HepG2 (cell line): ENCODE data around the gene GRK4. TPM values are rescaled to one million over a fixed set of nuclear protein-coding genes. Genes with fewer than 3 reads are reported as not detected.

Source experiments
- ATAC-seq: fragments of 200-7000 bp; cut with Tn5 transposase; 3 replicates; pipeline ENCODE4 v1.9.1; 2020; ENCODE audit warnings: mild to moderate bottlenecking, moderate library complexity
- BruUV-seq: library from RNA; stranded (reverse); fragments of 400-500 nt; replicated peaks from 2 replicates; lab custom pipeline; 2021; lab: Mats Ljungman, UMichigan
- CTCF ChIA-PET: fragments of 300-600 bp; formaldehyde crosslinking; extraction: SDS; loops from one replicate; lab custom pipeline; 2021; ENCODE audit warnings: low total read pairs, inconsistent platforms, low intra/inter-chr PET ratio; lab: Yijun Ruan, JAX
- POLR2A ChIA-PET: fragments of 350-600 bp; sonication (Branson Sonifier 250); formaldehyde crosslinking; loops from one replicate; lab custom pipeline; 2020; ENCODE audit warnings: antibody characterized with exemption, inconsistent platforms; lab: Yijun Ruan, JAX
- DNase-seq: peaks from one replicate; pipeline ENCODE4 v3.0.0-alpha.2; 2015; ENCODE audit warnings: low spot score
- FAIRE-seq: peaks from 3 replicates; lab custom pipeline; 2011; peaks lifted over from hg19 to GRCh38; lab: Jason Lieb, UNC
- H2AFZ ChIP-seq: one replicate; pipeline ENCODE4 v1.6.1; 2011; ENCODE audit warnings: low read length, inconsistent platforms
- H3K27ac ChIP-seq: fragments of 300-600 bp; 3 replicates; pipeline ENCODE4 v1.8.0; 2011; ENCODE audit warnings: mixed run types, mild to moderate bottlenecking, mixed read lengths, low read length, inconsistent platforms; ENCODE audit not compliant: insufficient read depth; ENCODE audit errors: extremely low read length
- H3K27me3 ChIP-seq, 2 experiments: fragments of 200-600 bp in 1 of 2; 2 replicates in 1 of 2; 3 replicates in 1 of 2; pipeline versions ENCODE4 v1.6.0 to v1.8.0; 2011; ENCODE audit warnings: low read length in 2 of 2, mild to moderate bottlenecking in 2 of 2, moderate library complexity in 2 of 2, inconsistent platforms in 1 of 2; ENCODE audit not compliant: insufficient read depth in 2 of 2, control insufficient read depth in 1 of 2
- H3K36me3 ChIP-seq, 2 experiments: fragments of 200-600 bp in 1 of 2; replicated peaks in 1 of 2; 2 replicates in 1 of 2; 3 replicates in 1 of 2; pipeline versions ENCODE4 v1.5.1 to v1.8.0; 2011; ENCODE audit warnings: low read length in 2 of 2, inconsistent platforms in 1 of 2; ENCODE audit not compliant: insufficient read depth in 2 of 2, control insufficient read depth in 1 of 2
- H3K4me1 ChIP-seq: 2 replicates; pipeline ENCODE4 v1.5.1; 2012; ENCODE audit warnings: low read length, inconsistent platforms; ENCODE audit not compliant: insufficient read depth
- H3K4me2 ChIP-seq: 2 replicates; pipeline ENCODE4 v1.6.0; 2011; ENCODE audit warnings: low read depth, low read length, inconsistent platforms
- H3K4me3 ChIP-seq, 3 experiments: fragments of 200-600 bp in 1 of 3; sonication (generic), shearing (Covaris generic) in 1 of 3; replicated peaks in 1 of 3; 2 replicates each; pipeline ENCODE4 v1.5.1; 2011 to 2016; ENCODE audit warnings: low read length in 3 of 3, inconsistent platforms in 2 of 3, low read depth in 2 of 3, mild to moderate bottlenecking in 2 of 3, control low read depth in 1 of 3, mixed read lengths in 1 of 3; ENCODE audit not compliant: insufficient read depth in 1 of 3
- H3K79me2 ChIP-seq: one replicate; pipeline ENCODE4 v1.6.1; 2011; ENCODE audit warnings: low read length, inconsistent platforms; ENCODE audit not compliant: insufficient read depth
- H3K9ac ChIP-seq: 2 replicates; pipeline ENCODE4 v1.6.0; 2011; ENCODE audit warnings: mild to moderate bottlenecking, low read depth, low read length, inconsistent platforms; ENCODE audit not compliant: insufficient read depth
- H3K9me3 ChIP-seq: 2 replicates; pipeline ENCODE4 v1.5.1; 2012; ENCODE audit warnings: mild to moderate bottlenecking, low read length
- H4K20me1 ChIP-seq: 2 replicates; pipeline ENCODE4 v1.6.0; 2011; ENCODE audit warnings: inconsistent platforms, mild to moderate bottlenecking, low read length, moderate library complexity; ENCODE audit not compliant: insufficient read depth
- AGO2 ChIP-seq: fragments of 200-400 bp; formaldehyde crosslinking; optimal IDR thresholded peaks from 2 replicates; pipeline ENCODE3; 2017; ENCODE audit warnings: mild to moderate bottlenecking, low read depth, low read length, moderate library complexity
- CREB1 ChIP-seq, 2 experiments: fragments of 450-650 bp in 1 of 2; IDR thresholded peaks; 2 replicates each; pipeline ENCODE4 v1.6.1; 2016 to 2017; ENCODE audit warnings: control low read depth in 1 of 2, mild to moderate bottlenecking in 1 of 2, missing compliant biosample characterization in 1 of 2, missing genetic modification characterization in 1 of 2
- HDAC2 ChIP-seq: sonication (generic); formaldehyde crosslinking; IDR thresholded peaks from 2 replicates; pipeline ENCODE4 v1.4.0; 2020; ENCODE audit warnings: missing genetic modification reagents
- HES4 ChIP-seq: sonication (generic); formaldehyde crosslinking; IDR thresholded peaks from 2 replicates; pipeline ENCODE4 v1.9.0; 2021; ENCODE audit warnings: mild to moderate bottlenecking, missing genetic modification reagents, borderline replicate concordance
- NR3C1 ChIP-seq: sonication (generic); formaldehyde crosslinking; IDR thresholded peaks from 2 replicates; pipeline ENCODE4 v1.4.0; 2020; ENCODE audit warnings: missing genetic modification reagents
- POLR2A ChIP-seq, 2 experiments: IDR thresholded peaks; 2 replicates each; pipeline ENCODE4 v1.6.1; 2011; ENCODE audit warnings: low read depth in 2 of 2, low read length in 2 of 2, mild to moderate bottlenecking in 1 of 2, moderate library complexity in 1 of 2; ENCODE audit not compliant: insufficient read depth in 1 of 2
- RAD21 ChIP-seq: fragments of 450-650 bp; formaldehyde crosslinking; IDR thresholded peaks from 2 replicates; pipeline ENCODE4 v1.5.0; 2020; ENCODE audit warnings: mild to moderate bottlenecking
- SMARCC2 ChIP-seq: fragments of 450-650 bp; IDR thresholded peaks from 2 replicates; pipeline ENCODE4 v1.6.1; 2017; ENCODE audit warnings: antibody characterized with exemption, mild to moderate bottlenecking
- SOX6 ChIP-seq, 2 experiments: fragments of 450-650 bp in 1 of 2; sonication (generic) in 1 of 2; formaldehyde crosslinking in 1 of 2; IDR thresholded peaks; 2 replicates each; pipeline versions ENCODE4 v1.4.0 to v1.6.1; 2017 to 2020; ENCODE audit warnings: antibody characterized with exemption in 1 of 2, mild to moderate bottlenecking in 1 of 2, missing genetic modification reagents in 1 of 2
- STAG1 ChIP-seq: sonication (generic); formaldehyde crosslinking; IDR thresholded peaks from 2 replicates; pipeline ENCODE4 v1.4.0; 2020; ENCODE audit warnings: missing genetic modification reagents
- ZBTB34 ChIP-seq: sonication (generic); formaldehyde crosslinking; IDR thresholded peaks from 2 replicates; pipeline ENCODE4 v1.8.0; 2022; ENCODE audit warnings: mild to moderate bottlenecking, missing genetic modification reagents
- ZFP90 ChIP-seq: sonication (generic); formaldehyde crosslinking; IDR thresholded peaks from 2 replicates; pipeline ENCODE4 v1.8.0; 2022; ENCODE audit warnings: missing genetic modification reagents, mild to moderate bottlenecking, inconsistent platforms, borderline replicate concordance
- ZNF234 ChIP-seq: sonication (generic); formaldehyde crosslinking; conservative IDR thresholded peaks from 2 replicates; pipeline ENCODE4 v1.5.1; 2020; ENCODE audit warnings: mild to moderate bottlenecking, missing genetic modification reagents
- ZNF292 ChIP-seq: sonication (generic); formaldehyde crosslinking; IDR thresholded peaks from 2 replicates; pipeline ENCODE4 v1.8.1; 2022; ENCODE audit warnings: mild to moderate bottlenecking, low read depth, missing genetic modification reagents, borderline replicate concordance
- ZNF362 ChIP-seq: sonication (generic); formaldehyde crosslinking; IDR thresholded peaks from 2 replicates; pipeline ENCODE4 v1.4.0; 2020; ENCODE audit warnings: missing genetic modification reagents, mild to moderate bottlenecking, borderline replicate concordance
- ZSCAN9 ChIP-seq: IDR thresholded peaks from 2 replicates; pipeline ENCODE4 v1.6.1; 2016; ENCODE audit warnings: borderline replicate concordance
- WGBS: methylation state at CpG from one replicate; pipeline ENCODE4 v1.1.6; 2017; ENCODE audit warnings: low lambda C conversion rate; 5-methylcytosine and 5-hydroxymethylcytosine counted together
- in situ Hi-C: cut with HindIII; loops from 2 replicates; pipeline ENCODE4 v1.10.0; 2017; ENCODE audit warnings: low pct_unique_long_range_greater_than_20kb; ENCODE audit not compliant: extremely low pct_ligation_motif_present
- intact Hi-C: fragments of 100-400 bp; cut with micrococcal nuclease; formaldehyde crosslinking; loops from one replicate; pipeline ENCODE4 v1.10.0; 2022; ENCODE audit not compliant: unreplicated experiment
- polyA plus RNA-seq, 8 experiments: library from polyadenylated mRNA; depleted of rRNA in 3 of 8; stranded (reverse) in 7 of 8; unstranded in 1 of 8; fragments of >200 nt; fragmentation: Illumina TruSeq in 4 of 8; extraction: Trizol in 4 of 8; gene quantifications; 2 replicates each; pipeline versions ENCODE4 v1.2.1 to v1.2.3, GENCODE V29; 2011 to 2016; ENCODE audit warnings: low read depth in 4 of 8, missing spikeins in 1 of 8, mixed read lengths in 1 of 8; ENCODE audit not compliant: insufficient read depth in 1 of 8
- total RNA-seq, 5 experiments: library from RNA; depleted of rRNA; stranded (reverse); fragments of >200 nt; fragmentation: Illumina TruSeq; extraction: Trizol; gene quantifications; 2 replicates each; pipeline ENCODE4 v1.2.3, GENCODE V29; 2016; ENCODE audit warnings: low read depth in 1 of 5

Gene GRK4
- total and polyA plus RNA-seq, 2 of the 13 experiments (the other 11 are each of a cell fraction or from before 2014, with no cell fraction given) = 1.8 to 2.0 TPM

GRCh38 chr4:3074078-3074845, 110.9 kb downstream of the GRK4 start, which contains the start of the genes HTT and HTT-AS:
Gene HTT, plus strand, starts transcription at chr4:3074681. Its CDS starts 145 bp downstream, at chr4:3074826.
Gene HTT-AS, minus strand, starts transcription at chr4:3074538.
- POLR2A ChIA-PET = no interaction called here
- Histone ChIP-seq H3K4me1 (peaks cover 57% of the 10 kb centered on the region), H4K20me1 (peaks cover 10% of the 10 kb centered on the region), H2AFZ (no peak within 1 kb of the TSS), H3K9me3 (no peaks in the 10 kb centered on the region), H3K4me2 (peak within 1 kb of the TSS; percentile 91), H3K27ac (peak within 1 kb of the TSS; percentile 88), H3K9ac (peak within 1 kb of the TSS; percentile 92), H3K79me2 (peaks cover 39% of the 10 kb centered on the region), H3K36me3 (peaks cover 0 to 3% of the 10 kb centered on the region in 2 experiments; a peak in 1 of 5 replicates), H3K27me3 (peaks cover 0 to 2% of the 10 kb centered on the region in 2 experiments; a peak in 1 of 5 replicates), H3K4me3 (peak within 1 kb of the TSS; percentile 90 to 98 (median 97))
- FAIRE-seq (no peak), DNase-seq (peak; percentile 86), ATAC-seq (peak; percentile 78)
- CTCF ChIA-PET = no interaction called here
- in situ Hi-C loops (no loop called here), intact Hi-C loops (no loop called here)
- 2% methylated on average over 56 of the region's 81 CpGs for WGBS
- no TSS peak for BruUV-seq
- peak; percentile 21; the same call in 1 of the 2 replicates for TF ChIP-seq RAD21
- no peak for TF ChIP-seq STAG1 (CRISPR knock-in tag)
- TF ChIP-seq ZSCAN9 (CRISPR knock-in tag) = no peak
- TF ChIP-seq ZNF292 (CRISPR knock-in tag) = no peak
- TF ChIP-seq ZFP90 (CRISPR knock-in tag) = no peak
- TF ChIP-seq ZNF362 = no peak
- 0 out of 2 replicates have a peak, but pooled peaks have one; percentile 71 for TF ChIP-seq NR3C1 (CRISPR knock-in tag)
- TF ChIP-seq SMARCC2 = no peak
- peak; percentile 73 for TF ChIP-seq AGO2
- TF ChIP-seq HES4 (CRISPR knock-in tag) = no peak
- TF ChIP-seq CREB1 (IDR thresholded peaks at IDR 0.05) = peak; percentile 70; the same call in 1 of the 2 replicates
- no peak for TF ChIP-seq CREB1 (CRISPR knock-in tag; IDR thresholded peaks at IDR 0.05)
- TF ChIP-seq HDAC2 = peak; percentile 45; the same call in 1 of the 2 replicates
- no peak for TF ChIP-seq SOX6 (IDR thresholded peaks at IDR 0.05)
- TF ChIP-seq SOX6 (CRISPR knock-in tag; IDR thresholded peaks at IDR 0.05) = 0 out of 2 replicates have a peak, but pooled peaks have one; percentile 4
- no peak for TF ChIP-seq ZNF234 (CRISPR knock-in tag)
- peak; percentile 57; the same call in 1 of the 2 replicates for TF ChIP-seq ZBTB34 (CRISPR knock-in tag)
- peak in 1 of 2 experiments; percentile 80; a peak in 2 of 4 replicates for TF ChIP-seq POLR2A (IDR thresholded peaks at IDR 0.05; ENCODE audit: insufficient read depth in 1 of 2, low read depth in 2 of 2, low read length in 2 of 2)
